Ovary (tissue), 3 donors: ENCODE data around the gene USF2.

ENCODE experiments used
- EP300 ChIP-seq: sonication (generic); formaldehyde crosslinking; IDR thresholded peaks from one replicate; pipeline ENCODE4 v1.6.1; 2017; ENCODE audit warnings: antibody characterized with exemption
- POLR2A ChIP-seq: fragments of 450-650 bp; IDR thresholded peaks from one replicate; pipeline ENCODE4 v1.6.1; 2017; ENCODE audit warnings: antibody characterized with exemption, mild to moderate bottlenecking, moderate library complexity
- TF ChIP-seq, protein P1 (sequence below), 3 donors: fragments of 450-650 bp in 2 of 3; fragments of 200-600 bp in 1 of 3; IDR thresholded peaks; one replicate each; pipeline versions ENCODE4 v1.5.1 to v1.8.0; 2016 to 2022; ENCODE audit warnings: antibody characterized with exemption in 3 of 3, mild to moderate bottlenecking in 1 of 3
- donor health status: DM: no; HTN: no; CAD: no.

DNA sequence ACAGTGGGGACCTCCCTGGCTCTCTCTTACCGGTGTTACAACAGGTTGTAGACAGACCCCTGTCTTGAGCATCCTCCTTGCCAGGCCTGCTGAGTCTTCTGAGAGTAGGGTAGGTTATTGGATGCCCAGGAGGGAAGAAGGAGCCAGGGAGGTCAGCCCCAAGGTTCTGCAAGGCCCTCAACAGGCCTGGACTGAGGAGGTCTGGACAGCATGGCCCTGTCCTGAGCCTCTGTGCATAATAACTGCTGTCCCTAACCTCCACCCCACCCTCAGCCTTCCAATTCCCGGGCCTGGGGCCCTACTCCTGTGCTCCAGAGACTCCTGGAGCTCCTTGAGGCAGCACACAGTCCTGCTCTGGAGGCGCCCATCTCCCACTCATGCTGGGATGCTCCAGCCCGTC, 60.6 kb downstream of the USF2 start:
- TF ChIP-seq, protein P1, sequence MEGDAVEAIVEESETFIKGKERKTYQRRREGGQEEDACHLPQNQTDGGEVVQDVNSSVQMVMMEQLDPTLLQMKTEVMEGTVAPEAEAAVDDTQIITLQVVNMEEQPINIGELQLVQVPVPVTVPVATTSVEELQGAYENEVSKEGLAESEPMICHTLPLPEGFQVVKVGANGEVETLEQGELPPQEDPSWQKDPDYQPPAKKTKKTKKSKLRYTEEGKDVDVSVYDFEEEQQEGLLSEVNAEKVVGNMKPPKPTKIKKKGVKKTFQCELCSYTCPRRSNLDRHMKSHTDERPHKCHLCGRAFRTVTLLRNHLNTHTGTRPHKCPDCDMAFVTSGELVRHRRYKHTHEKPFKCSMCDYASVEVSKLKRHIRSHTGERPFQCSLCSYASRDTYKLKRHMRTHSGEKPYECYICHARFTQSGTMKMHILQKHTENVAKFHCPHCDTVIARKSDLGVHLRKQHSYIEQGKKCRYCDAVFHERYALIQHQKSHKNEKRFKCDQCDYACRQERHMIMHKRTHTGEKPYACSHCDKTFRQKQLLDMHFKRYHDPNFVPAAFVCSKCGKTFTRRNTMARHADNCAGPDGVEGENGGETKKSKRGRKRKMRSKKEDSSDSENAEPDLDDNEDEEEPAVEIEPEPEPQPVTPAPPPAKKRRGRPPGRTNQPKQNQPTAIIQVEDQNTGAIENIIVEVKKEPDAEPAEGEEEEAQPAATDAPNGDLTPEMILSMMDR (IDR thresholded peaks at IDR 0.05): no peak
- TF ChIP-seq EP300 (no peak), POLR2A (no peak)
